ENCODE data around the gene VPS37D. TPM values are rescaled to one million over a fixed set of nuclear protein-coding genes. Genes with fewer than 3 reads are reported as not detected.

Gene VPS37D
- polyA plus RNA-seq, 1 donor (not counting 4 experiments of a cell fraction or from before 2014, with no cell fraction given): 0.81 TPM

DNA sequence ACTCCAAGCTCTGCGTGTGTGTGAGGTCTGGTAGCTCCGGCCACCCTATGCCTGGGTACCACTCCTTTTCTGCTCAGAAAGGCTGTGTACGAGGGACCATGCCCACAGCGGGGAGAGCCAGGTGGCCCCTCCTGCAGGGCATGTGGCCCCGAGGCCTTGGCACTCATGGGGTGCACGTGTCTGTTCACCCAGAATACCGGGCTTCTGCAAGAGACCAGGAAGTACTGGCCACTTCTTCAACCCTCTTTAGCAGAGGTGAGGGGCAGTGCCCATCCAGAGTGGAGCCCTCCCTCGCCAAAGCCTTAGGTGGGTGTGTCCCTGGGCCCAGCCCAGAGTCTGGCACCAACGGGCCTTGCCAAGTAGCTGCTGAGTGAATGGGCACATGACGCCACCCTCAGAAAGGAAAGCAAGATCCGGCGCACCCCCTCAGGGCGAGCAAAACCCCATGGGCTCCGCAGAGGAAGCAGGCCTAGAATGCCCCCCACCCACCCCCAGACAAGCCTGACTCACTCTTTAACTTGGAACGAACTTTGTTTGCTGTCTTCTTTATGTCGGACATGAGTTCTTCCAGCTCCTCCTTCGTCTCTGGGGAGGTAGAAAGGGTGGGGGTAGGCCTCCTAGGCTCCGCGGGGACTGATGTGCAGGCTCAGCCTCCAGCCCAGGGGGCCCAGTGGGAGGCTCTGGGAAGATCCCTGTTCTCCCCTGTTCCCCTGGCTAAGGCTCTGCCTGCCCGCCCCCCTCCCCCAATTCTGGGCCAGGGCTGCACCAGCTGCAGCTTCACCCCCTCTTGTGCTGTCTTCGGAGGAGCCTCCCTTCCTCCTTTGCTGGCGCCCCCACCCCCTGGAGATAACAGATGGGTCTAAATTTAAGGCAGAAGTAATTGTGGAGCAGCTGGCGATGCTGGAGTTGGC, 37.3 kb downstream of the VPS37D start:
- H3K4me1 ChIP-seq (ENCODE audit: control insufficient read depth, extremely low read depth, insufficient read depth, low read length): peaks cover 34% of the 10 kb centered on the region
- no peak overlapping the region for H2AFZ ChIP-seq (ENCODE audit: control insufficient read depth, low read length)
- TF ChIP-seq EZH2 (IDR thresholded peaks at IDR 0.05; ENCODE audit: low read length): no peak
- TF ChIP-seq, protein P1, sequence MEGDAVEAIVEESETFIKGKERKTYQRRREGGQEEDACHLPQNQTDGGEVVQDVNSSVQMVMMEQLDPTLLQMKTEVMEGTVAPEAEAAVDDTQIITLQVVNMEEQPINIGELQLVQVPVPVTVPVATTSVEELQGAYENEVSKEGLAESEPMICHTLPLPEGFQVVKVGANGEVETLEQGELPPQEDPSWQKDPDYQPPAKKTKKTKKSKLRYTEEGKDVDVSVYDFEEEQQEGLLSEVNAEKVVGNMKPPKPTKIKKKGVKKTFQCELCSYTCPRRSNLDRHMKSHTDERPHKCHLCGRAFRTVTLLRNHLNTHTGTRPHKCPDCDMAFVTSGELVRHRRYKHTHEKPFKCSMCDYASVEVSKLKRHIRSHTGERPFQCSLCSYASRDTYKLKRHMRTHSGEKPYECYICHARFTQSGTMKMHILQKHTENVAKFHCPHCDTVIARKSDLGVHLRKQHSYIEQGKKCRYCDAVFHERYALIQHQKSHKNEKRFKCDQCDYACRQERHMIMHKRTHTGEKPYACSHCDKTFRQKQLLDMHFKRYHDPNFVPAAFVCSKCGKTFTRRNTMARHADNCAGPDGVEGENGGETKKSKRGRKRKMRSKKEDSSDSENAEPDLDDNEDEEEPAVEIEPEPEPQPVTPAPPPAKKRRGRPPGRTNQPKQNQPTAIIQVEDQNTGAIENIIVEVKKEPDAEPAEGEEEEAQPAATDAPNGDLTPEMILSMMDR (optimal IDR thresholded peaks at IDR 0.05 in 1 of 3, IDR thresholded peaks at IDR 0.05 in 1 of 3, conservative IDR thresholded peaks at IDR 0.05 in 1 of 3; ENCODE audit: extremely low read depth in 1 of 3, insufficient read depth in 2 of 3, low read length in 3 of 3): no peak
- dilution Hi-C loops (cut with MboI; ENCODE audit: extremely low pct_ligation_motif_present, low sequenced_read_pairs): no loop called here
- no peak for DNase-seq (ENCODE audit: low read depth, low spot score)
- H3K27ac ChIP-seq (ENCODE audit: control insufficient read depth, insufficient read depth, low read length): no peak overlapping the region
- H3K9me3 ChIP-seq (ENCODE audit: control insufficient read depth, low read depth, low read length): no peaks in the 10 kb centered on the region
- H3K9ac ChIP-seq (ENCODE audit: control insufficient read depth, extremely low read depth, insufficient read depth, low read length): no peak overlapping the region
- peaks cover 35% of the 10 kb centered on the region for H4K20me1 ChIP-seq (ENCODE audit: control insufficient read depth, extremely low read depth, insufficient read depth, low read length)
- H3K36me3 ChIP-seq (ENCODE audit: control insufficient read depth in 2 of 2, extremely low read depth in 1 of 2, insufficient read depth in 2 of 2, low read length in 2 of 2): peaks cover 29 to 59% of the 10 kb centered on the region in 2 experiments
- no peak for FAIRE-seq
- no peaks in the 10 kb centered on the region for H3K27me3 ChIP-seq (ENCODE audit: control insufficient read depth, extremely low read depth, insufficient read depth, low read length)
- H3K4me3 ChIP-seq (ENCODE audit: control insufficient read depth in 2 of 3, extremely low read depth in 1 of 3, insufficient read depth in 2 of 3, low read depth in 1 of 3, low read length in 3 of 3): no peak overlapping the region
- peaks cover 12% of the 10 kb centered on the region for H3K79me2 ChIP-seq (ENCODE audit: control insufficient read depth, insufficient read depth, low read length)
- H3K9me1 ChIP-seq (ENCODE audit: control insufficient read depth, extremely low read depth, insufficient read depth, low read length): peaks cover 2% of the 10 kb centered on the region
- H3K4me2 ChIP-seq (ENCODE audit: control insufficient read depth, extremely low read depth, insufficient read depth, low read depth, low read length): no peak overlapping the region

DNA sequence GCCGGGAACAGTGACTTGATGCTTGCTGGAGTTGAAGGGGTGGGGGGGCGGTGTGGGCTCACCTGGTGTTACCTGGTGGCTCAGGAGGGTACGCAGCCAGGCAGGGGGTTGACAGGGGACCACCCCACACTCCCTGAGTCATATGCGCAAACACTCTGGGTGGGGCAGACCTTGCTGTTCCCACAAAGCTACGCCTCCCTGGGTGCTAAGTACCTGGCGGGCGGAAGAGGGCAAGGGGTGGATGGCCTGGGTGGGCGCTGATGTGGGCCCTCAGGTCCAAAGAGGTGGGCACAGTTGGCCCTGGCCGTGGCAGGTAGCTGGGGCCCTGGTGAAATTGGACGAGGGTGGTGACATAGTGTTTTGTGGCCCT, 37.9 kb downstream of the VPS37D start:
- Histone ChIP-seq H3K4me2 (ENCODE audit: control insufficient read depth, extremely low read depth, insufficient read depth, low read depth, low read length) (no peak overlapping the region), H3K9ac (ENCODE audit: control insufficient read depth, extremely low read depth, insufficient read depth, low read length) (peak overlapping the region; percentile 2), H3K9me3 (ENCODE audit: control insufficient read depth, low read depth, low read length) (no peaks in the 10 kb centered on the region), H4K20me1 (ENCODE audit: control insufficient read depth, extremely low read depth, insufficient read depth, low read length) (peaks cover 39% of the 10 kb centered on the region), H2AFZ (ENCODE audit: control insufficient read depth, low read length) (no peak overlapping the region), H3K36me3 (ENCODE audit: control insufficient read depth in 2 of 2, extremely low read depth in 1 of 2, insufficient read depth in 2 of 2, low read length in 2 of 2) (peaks cover 29 to 57% of the 10 kb centered on the region in 2 experiments), H3K79me2 (ENCODE audit: control insufficient read depth, insufficient read depth, low read length) (peaks cover 16% of the 10 kb centered on the region), H3K4me3 (ENCODE audit: control insufficient read depth in 2 of 3, extremely low read depth in 1 of 3, insufficient read depth in 2 of 3, low read depth in 1 of 3, low read length in 3 of 3) (no peak overlapping the region), H3K27me3 (ENCODE audit: control insufficient read depth, extremely low read depth, insufficient read depth, low read length) (no peaks in the 10 kb centered on the region), H3K9me1 (ENCODE audit: control insufficient read depth, extremely low read depth, insufficient read depth, low read length) (peaks cover 2% of the 10 kb centered on the region), H3K27ac (ENCODE audit: control insufficient read depth, insufficient read depth, low read length) (no peak overlapping the region), H3K4me1 (ENCODE audit: control insufficient read depth, extremely low read depth, insufficient read depth, low read length) (peaks cover 34% of the 10 kb centered on the region)
- dilution Hi-C loops (cut with MboI; ENCODE audit: extremely low pct_ligation_motif_present, low sequenced_read_pairs): no loop called here
- DNase-seq (ENCODE audit: low read depth, low spot score) (no peak), FAIRE-seq (no peak)
- TF ChIP-seq EZH2 (IDR thresholded peaks at IDR 0.05; ENCODE audit: low read length): no peak
- TF ChIP-seq, protein P1 (optimal IDR thresholded peaks at IDR 0.05 in 1 of 3, IDR thresholded peaks at IDR 0.05 in 1 of 3, conservative IDR thresholded peaks at IDR 0.05 in 1 of 3; ENCODE audit: extremely low read depth in 1 of 3, insufficient read depth in 2 of 3, low read length in 3 of 3): no peak
